ENCODE measurements around the gene IRF8.
"Not testable (repeated sequence)": the region's sequence is repeated elsewhere in the genome, so short reads cannot be mapped to it uniquely, and the experiment has no call there.

Gene IRF8

DNA sequence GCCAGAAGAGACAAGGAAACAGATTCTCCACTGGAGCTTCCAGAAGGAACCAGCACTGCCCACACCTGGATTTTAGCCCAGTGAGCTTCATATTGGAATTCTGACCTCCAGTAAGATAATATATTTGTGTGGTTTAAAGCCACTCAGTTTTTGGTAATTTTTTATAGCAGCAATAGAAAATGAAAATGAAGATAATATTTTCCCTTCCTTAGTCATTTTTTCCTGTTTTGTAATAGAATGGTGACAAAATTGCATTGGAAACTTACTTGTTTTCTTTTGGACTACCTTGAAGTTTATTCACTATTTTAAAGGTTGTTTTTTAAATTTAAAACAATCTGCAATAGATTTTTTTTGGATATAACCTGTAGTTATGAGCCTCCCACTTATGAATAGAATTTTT lies 29.8 kb upstream of the IRF8 start:
- no peak for DNase-seq (ENCODE audit: low read depth)

DNA sequence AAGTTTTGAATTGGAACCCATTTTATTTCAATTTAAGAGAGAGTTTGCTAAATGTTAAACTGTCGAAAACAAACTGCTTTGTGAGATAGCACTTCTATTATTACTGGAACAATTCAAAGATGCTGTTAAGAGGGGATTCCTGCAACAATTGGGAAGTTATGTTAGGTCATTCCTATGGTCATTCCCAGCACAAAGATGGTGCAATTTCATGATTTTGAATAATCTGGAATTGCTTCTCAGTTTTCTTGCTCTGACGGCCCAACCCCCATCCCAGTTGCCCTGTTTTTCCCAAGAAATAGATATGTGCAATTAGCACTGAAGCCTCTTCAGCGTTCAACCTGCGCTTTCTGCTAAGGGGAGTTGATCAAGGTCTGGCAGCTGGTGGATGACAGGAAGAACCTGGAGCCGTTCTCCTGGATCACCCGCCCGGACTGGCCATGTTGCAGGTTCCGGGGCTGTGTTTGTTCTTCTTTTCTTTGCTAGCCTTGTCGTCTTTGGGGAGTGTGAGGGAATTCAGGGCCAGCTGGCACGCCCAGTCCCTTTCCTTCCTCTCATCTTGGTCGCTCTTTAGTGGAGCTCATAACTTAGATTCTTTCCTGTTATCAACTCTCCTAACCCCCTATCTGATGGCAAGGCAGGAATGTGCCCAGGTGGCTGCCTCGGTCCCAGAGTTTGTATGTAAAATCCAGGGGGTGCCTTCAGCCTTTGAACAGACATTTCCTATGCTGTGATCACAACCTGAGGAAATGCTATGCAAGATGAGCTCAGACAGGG lies 29.0 kb upstream of the IRF8 start:
- no peak for DNase-seq (ENCODE audit: low read depth)

DNA sequence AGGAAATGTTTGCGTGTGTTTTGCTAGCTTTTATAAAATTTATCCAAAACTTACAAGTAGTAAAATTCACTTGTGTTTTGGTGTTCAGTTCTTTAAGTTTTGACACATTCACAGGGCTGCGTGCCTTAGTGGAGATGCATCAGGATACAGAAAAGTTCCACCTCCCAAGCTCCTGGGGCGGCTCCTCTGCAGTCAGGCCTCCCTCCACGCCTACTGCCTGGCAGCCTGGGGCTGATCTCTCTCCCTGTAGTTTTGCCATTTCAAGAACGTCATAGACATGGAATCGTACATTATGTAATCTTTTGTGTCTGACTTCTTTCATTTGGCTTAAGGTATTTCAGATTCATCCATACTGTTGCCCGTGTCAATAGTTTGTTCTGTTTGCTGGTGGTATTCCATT lies 27.2 kb upstream of the IRF8 start:
- DNase-seq (ENCODE audit: low read depth) = no peak

DNA sequence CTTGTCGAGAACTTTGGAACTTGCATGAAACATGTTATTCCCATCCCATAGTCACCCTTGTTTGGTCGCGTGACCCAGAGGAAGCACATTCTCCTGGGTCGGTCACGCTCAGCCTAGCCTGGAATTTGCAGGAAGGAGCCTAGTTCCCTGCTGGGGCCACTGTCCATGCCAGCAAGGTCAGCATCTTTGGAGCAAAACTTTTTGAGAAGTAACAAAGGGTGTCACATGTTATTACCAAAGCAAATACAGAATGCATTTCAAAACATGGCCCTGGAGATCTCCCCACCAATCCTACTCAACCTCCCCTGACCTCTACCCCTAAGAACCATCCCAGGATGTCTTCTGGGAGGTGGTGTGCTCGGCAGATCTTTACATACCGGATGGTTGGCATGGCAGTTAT lies 26.2 kb upstream of the IRF8 start:
- no peak for DNase-seq (ENCODE audit: low read depth)

DNA sequence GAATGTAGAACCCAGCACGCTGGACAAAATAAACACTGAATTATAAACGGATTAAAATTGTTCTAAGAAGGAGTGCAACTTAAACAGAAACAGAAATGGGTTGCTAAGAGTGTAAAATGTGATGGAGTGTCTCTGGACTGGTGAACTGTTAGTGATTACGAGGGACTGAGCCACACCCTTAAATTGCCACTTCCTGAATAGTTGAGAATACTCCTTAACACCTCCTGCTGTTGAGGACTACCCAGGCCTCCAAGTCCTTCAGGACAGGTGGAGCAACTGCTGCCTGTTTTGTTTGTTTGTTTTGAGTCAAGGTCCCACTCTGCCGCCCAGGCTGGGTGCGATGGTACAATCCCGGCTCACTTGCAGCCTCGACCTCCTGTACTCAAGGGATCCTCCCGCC lies 25.8 kb upstream of the IRF8 start:
- DNase-seq (ENCODE audit: low read depth) = no peak

DNA sequence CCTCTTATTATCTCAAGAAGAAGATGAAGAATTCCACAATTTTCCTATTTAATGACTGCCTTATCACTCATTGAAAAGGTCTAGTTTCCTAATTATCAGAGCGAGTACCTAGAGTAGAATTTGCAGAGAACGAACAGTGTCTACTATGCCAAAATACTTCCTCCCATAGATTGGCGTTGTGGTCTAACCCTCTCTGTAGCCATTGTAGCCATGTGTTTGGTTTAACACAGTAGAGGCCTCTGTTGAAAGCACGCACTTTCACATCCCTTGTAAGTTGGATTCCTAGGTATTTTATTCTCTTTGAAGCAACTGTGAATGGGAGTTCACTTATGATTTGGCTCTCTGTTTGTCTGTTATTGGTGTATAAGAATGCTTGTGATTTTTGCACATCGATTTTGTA lies 24.9 kb upstream of the IRF8 start:
- not testable (repeated sequence) for DNase-seq (ENCODE audit: low read depth)

DNA sequence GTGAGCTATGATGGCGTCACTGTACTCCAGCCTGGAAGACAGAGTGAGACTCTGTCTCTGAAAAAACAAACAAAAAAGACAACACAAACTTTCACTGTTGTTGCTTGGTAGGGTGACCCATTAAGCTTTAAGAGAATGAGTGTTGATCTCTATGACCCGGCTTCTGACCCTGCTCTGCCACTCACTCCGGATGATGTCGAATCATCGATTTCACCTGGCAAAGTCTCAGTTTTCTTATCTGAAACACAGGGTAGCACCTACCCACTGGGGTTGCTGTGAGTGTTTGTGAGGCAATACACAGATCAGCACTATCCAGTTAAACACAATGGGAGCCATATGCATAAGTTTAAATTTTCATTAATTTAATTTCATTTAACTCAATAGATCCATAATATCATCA lies 20.6 kb upstream of the IRF8 start:
- no peak for DNase-seq (ENCODE audit: low read depth)

DNA sequence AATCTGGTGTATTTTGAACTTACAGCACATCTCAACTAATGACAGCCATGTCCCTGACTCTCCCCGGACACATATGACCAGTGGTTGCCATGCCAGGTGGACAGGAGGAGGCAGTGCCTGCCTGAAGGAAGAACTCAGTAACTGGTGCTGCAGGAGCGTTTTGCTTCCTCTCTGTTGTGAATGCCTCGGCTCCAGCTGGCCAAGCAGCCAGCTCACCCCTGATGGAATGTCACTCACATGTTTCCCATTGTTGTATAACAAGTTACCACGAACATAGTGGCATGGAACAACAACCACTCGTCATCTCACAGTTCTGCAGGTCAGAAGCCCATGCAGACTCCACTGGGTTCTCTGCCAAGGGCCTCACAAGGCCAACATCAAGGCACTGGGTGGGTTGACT lies 20.1 kb upstream of the IRF8 start:
- DNase-seq (ENCODE audit: low read depth) = peak; percentile 21

DNA sequence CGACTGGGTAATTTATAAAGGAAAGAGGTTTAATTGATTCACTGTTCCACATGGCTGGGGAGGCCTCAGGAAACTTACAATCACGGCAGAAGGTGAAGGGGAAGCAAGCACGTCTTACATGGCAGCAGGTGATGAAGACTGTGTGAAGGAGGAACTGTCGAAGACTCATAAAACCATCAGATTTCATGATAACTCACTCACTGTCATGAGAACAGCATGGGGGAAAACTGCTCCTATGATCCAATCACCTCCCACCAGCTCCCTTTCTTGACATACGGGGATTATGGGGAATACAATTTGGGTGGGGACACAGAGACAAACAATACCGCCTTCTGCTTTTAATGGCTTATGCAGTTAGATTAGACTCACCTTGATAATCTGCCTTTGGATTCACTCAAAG lies 19.4 kb upstream of the IRF8 start:
- DNase-seq (ENCODE audit: low read depth) = no peak

DNA sequence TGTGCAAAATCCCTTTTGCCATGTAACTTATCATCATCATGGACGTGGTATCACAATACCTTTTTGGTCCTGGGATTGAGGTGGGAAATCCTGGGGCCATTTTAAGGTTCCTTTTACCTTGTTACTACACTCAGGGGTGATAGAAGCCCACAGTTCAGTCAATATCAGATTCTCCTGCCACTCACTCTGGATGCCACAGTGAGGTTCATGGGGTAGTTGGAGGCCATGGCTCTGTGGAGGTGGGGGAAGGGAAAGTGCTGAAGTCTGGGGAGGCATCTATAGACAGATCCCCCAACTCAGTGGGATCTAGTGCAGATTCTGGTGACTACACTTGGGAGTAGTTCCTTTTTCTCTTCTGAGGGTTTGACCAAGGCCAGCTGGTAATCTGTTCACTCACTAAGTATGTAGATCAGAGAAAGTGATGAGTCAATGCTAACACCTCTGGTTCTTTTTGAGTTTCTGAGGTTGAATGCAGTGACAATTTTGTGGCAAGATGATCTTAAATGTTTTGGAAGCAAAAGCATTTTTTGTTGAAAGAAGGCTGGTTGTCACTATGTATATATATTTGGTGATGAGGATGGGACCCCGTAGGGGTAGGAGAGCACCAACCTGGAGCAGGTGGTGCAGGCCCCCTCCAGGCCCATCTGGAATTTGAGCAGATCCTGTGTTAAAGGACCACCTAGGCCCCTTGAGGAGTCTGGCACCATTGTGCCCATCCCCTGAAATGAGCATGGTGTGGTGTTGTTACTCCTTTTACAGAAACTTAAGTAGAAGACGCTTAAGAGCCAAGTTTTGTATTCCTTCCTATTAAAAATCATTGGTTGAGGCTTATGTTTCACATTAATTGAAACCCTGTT lies 18.8 kb upstream of the IRF8 start:
- no peak for DNase-seq (ENCODE audit: low read depth)

DNA sequence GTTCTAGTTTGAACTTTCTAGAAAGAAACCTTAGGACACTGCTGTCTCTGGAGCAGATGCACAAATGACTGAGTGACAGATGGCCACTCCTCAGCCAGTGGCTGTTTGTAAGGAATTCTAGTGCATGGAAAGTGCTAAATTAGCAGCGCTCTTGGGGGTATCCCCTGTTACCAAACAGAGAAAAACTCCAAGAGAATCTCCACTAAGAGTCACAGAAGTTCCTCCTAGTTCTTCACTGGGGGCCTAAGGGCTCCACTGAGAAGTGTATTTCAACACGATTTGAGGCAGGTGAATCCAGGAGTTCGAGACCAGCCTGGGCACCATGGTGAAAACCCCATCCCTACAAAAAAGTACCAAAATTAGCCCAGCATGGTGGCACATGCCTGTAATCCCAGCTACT lies 18.1 kb upstream of the IRF8 start:
- DNase-seq (ENCODE audit: low read depth) = no peak

DNA sequence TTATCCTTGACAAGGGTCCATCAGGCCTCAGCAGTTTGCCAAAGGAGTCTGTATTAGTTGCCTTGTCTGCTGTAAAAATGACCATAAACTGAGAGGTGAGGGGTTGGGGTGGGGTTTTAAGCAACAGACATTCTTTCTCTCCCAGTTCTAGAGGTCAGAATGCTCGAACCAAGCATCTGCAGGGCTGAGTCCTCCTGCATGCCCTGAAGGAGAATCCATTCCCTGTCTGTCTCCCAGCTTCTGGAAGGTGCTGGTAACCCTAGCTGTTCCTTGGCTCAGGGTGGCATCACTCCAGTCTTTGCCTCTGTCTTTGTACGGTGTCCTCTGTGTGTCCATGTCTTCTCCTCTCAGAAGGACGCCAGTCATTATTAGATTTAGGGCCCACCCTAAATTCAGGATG lies 17.5 kb upstream of the IRF8 start:
- DNase-seq (ENCODE audit: low read depth) = no peak

DNA sequence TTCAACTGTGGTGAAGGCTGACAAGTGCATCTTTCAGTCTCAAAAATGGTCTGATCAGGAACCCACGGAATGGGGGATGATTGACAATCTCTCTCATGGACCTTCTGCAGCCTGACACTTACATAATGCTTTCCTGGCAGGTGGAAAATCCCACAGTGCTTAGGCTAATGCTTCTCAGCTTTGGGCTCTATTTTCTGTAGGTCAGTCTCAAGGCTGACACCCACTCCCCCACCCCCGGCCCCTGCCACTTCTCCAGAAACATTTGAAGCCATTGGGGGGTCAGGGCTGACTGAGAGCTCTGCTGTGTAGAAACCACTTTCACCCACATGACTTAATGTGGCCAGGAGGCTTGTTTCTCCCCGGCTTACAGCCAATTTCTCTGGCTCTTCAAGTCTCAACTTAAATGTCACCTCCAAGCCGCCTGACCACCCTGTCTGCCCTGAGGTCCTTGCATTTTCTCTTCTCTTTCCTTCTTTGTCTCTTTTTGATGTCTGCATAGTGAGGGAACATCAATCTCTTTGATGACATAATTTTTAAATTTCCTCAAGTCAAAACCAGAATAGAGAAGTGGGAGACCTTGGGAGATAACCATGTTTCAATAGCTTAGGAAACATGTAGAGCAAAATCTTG lies 16.7 kb upstream of the IRF8 start:
- DNase-seq (ENCODE audit: low read depth) = no peak

DNA sequence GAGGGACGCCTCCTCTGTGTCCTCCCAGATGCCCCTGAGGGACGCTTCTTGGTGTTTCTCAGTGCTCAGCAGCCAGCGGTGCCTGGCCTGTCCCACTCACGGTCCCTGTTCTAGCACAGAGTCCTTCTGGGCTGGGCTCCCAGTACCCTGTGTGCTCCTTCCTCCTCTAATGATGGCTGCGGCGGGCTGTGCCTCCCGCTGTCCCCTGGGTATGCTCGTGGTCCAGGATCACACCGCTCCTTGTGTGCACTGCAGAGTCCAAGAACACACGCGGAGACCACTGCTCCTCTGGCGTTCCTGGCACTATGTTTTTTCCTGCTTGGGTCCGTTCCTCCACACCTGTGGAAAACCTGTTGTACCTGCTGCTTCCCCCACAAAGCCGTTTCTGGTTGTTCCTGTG lies 15.1 kb upstream of the IRF8 start:
- no peak for DNase-seq (ENCODE audit: low read depth)

DNA sequence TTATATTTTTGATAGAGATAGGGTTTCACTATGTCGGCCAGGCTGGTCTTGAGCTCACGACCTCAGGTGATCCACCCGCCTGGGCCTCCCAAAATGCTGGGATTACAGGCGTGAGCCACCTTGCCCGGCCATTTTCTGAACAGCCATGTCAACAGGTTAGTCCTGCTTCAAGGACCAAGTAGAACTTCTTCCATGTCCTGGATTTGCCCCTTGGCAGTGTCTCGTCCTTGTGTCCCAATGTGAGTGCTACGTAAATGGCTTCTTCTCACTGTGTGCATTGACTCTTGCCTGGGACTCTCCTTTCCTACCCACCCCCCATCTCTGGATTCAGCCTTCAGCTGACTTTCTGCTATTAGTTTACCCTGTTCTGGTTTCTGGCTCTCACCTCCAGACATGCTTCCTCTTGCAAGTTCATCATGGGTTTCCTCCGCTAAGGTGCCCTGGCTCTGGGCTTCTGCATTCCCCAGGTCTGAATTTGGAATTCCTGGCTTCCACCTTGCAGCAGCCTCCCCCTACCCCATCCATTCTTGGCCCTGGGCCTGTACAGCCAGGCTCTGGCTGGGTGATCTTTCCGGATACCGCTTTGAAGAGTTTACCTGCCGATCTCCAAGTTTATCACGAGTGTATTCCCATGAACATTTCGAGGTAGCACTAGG lies 14.0 kb upstream of the IRF8 start:
- DNase-seq (ENCODE audit: low read depth) = no peak

DNA sequence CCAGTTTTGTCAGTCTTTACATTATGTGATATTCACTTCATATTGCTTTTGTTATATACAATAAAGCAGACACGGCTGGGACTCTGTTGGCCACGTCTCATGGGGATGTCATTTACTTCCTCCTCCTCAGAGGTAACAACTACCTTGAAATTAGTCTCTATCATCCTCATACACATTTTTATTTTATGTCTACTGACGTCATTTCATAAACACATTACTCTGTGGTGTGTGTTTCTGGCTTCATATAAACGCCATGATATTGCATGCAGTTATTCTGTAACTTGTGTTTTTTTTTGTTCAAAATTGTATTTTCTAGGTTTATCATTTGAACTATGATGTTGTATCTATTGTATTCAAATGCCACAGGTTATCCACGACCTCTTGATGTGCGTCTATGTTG lies 13.4 kb upstream of the IRF8 start:
- no peak for DNase-seq (ENCODE audit: low read depth)

DNA sequence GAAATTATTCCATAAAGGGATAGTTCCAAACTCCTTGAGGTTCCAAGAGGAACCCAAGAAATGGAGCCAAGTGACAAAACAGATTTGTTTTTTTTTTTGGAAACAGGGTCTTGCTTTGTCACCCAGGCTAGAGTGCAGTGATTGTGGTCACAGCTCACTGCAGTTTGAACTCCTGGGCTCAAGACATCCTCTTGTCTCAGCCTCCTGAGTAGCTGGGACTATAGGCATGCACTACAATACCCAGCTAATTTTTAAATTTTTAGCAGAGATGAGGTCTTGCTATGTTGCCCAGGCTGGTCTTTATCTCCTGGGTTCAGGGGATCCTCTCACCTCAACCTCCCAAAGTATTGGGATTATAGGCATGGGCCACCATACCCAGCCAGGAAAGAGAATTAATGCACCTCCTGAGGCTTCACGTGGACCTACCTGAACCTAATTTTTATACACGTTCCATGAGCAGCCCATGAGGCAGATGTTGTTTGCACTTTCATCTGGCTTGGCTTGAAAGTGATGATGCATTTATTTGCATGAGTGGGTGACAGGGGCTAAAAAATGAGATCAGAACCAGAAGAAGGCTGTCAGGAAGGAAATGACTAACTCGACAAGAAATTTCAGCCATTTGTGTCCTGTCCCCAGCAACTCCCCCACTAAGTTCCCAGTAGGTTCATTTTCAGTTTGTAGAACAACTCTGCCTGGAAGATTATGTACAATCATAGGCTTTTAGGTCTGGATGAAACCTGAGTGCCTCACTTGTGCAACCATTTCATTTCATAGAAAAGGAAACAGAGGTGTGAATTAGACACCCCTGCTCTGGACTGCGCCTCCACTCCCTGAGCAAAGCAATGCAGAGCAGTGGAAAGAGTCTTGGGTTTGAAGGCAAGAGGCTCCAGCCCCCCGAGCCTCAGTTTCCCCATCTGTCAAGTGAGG lies 10.3 kb upstream of the IRF8 start:
- peak; percentile 45 for DNase-seq (ENCODE audit: low read depth)

DNA sequence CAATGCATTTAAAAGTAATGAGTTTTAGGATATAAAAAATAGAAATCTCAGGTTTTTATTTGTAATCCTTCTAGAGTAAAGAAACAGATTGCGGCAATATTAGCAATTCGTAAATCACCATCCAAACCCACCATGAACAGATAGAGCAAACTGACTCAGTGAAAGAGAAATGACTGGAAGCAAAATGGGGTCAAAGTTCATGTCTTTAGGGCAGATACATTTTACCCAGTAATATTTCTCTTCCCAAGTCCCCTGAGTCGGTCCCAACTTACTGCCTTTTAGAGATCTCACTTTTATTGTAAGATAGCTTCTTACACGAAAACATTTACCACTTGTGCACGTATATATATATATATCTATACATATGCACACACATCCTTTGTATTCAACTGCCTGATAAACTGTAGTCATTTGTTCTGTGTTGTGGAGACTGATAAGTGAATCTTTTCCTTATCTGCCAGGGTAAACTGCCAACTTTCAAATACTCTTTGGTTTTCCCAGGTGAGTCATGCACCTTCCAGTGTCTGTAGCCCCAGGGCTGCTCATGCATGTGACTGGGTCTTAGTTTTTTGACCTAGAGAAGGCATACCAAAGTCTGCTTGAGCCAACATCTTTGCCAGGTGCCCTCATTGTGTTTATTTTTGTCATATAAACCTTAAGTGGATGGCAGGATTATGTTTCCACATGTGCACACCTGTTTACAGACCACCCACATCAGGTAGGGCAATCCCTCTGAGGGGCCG lies 7.8 kb upstream of the IRF8 start:
- DNase-seq (ENCODE audit: low read depth) = peak; percentile 54

DNA sequence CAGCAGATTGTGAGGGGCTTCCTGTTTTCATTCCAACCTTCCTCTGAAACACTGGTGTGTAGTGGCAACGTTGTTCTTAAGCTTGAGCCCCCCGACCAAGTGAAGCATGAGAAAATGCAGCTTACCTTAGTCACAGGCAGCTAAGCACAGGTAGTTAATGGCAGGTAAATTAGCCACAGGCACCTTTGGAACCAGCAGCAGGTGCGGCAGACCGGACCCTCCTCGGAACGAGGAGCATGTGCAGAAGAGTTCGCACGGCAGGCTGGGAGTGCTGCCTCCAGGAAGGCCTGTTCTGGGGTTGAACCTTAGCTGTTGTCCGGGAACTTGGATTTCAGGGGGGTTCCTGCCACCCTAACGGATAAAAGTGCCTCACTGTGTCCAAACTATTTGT lies 7.2 kb upstream of the IRF8 start:
- no peak for DNase-seq (ENCODE audit: low read depth)

DNA sequence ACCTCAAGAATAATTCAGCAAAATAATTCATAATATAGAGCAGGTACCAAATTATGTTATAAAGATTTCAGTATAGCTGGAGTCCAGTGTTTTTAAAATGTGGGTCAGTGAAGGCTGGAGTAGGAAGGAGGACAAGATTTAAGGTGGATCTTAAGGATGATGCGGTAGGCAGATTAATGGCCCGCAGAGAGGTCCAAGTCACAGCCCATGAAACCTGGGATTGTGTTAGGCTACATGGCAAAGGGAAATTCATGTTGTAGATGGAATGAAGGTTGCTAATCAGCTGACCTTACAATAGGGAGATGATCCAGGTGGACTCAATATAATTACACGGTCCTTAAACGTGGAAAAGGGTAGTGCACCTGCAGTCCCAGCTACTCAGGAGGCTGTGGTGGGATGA lies 6.2 kb upstream of the IRF8 start:
- no peak for DNase-seq (ENCODE audit: low read depth)

DNA sequence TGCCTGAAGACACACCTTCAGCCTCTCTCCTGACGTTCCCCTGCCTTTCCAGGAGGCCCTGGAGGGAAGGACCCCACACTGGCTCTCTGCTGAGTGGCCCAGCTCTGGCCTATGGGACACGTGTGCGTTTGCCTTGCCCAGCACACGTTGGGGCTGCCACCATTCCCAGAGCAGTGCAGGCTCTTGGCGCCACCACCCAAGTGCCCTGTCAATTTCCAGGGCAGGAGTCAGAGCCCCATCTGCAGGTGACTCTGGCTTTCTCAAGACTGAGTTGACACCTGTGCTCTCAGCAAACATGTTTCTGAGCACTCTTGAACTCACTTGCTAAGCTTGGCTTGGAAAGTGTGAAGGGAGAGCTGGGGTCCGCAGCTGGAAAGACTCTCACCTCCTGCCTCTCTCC lies 4.7 kb upstream of the IRF8 start:
- no peak for DNase-seq (ENCODE audit: low read depth)

All from amniotic epithelial cell (primary cell).